Activated gamma-delta T cell treated with anti-CD3 and anti-CD28 coated beads, Interleukin-2, amount 50 U/mL, for 16 hours (primary cell): Measurements from ENCODE around the gene NTM.

Experiments used
- DNase-seq: peaks from one replicate; pipeline ENCODE4 v3.0.0-alpha.2; 2020; ENCODE audit warnings: low read depth

Gene NTM

DNA sequence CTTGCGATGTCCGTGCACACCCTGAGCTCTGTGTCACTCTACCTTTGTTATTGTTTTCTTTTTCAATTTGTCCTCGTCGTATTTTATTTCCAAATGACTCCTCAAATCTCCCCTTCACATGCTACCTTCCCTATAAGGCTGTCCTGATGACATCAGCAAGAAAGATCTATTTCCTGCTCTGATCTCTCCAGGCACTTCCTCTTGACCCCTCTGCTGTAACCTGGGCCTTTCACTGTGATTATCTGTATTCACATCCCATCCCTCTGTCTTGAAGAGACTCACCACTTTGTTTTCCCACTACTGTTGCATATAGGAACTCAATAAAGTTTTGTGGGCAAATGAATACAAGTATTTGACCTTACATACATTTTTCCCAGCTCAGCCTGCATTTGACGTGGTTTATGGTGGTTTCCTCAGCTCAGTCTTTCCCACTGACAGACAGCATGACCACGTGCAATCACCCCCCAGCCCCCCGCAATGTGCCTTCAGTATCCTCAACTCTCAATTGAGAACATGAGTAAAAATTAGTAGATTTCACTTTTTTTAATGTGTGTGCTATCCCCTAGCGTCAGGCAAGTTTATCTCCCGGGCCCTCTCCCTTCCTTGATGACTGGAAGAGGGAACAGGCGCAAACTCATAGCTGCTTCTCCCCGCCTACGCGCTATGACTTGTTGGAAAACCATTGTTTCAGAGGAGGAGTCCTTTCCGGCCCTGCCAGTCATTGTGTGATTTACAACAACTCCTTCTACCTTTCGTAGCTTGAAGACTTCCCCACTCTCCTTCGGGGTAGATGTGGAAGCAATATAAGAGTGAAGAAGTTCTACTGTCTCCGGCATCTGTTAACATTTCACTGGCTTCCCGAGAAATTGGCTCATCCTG is 498.5 kb downstream of the NTM start:
- DNase-seq = no peak

- DNase-seq = no peak
Observed at GRCh38 chr11:131870305-131870704, 499.9 kb downstream of the NTM start.

DNA sequence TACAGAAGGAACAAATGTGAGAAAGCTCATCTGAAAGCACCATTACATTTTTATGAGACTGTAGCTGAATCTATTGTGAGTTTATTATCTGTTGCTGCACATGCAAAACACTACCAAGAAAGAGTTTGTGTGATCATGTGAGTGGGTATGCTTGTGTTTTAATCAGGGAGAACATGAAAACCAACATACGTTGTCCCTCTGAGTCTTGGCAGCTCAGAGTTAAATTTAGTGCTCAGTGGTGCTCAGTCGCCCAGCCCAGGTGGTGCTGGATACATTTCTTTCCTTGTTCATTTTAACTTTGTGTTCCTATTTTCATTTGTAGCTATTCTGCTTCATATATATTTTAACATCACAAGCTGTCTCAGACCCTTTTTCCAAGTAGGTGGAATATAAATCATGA is 500.6 kb downstream of the NTM start:
- DNase-seq = no peak

DNA sequence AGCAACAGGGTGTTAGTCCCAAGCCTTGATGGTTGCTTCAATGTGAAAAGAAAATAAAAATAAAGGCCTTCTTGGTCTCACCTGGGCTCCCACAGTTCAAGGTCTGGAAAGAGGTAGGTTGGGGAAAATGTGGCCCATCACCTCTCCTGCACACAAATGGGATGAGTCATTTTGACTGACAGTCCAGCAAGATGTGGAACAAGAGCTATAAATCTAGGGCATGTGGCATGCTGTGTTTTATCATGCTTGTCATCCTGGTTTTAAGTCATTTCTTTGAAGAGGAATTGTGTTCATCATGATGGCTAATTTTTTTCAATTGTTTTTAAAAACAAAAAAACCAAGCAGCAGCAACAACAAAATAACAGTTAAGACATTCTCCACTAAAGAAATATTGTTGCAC is 503.7 kb downstream of the NTM start:
- DNase-seq = no peak

DNA sequence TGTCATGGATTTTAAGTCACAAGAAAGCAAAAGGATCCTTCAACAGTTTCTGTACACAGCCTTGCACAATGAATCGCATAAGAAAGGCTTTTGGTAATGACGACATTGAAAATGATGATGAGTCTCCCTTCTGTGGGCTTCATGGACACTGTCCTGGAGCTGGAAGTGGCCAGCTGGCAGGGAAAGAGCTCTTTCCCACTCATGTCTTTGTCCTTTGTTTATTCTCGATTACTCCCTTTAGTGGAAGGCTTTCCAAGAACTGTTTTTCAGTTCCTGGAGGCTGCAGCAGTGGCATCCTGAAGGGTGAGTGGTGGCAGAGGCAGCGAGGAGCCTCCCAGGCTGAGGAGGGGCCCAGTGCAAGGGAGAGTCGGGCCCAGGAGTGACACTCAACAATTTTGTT is 505.2 kb downstream of the NTM start:
- no peak for DNase-seq

DNA sequence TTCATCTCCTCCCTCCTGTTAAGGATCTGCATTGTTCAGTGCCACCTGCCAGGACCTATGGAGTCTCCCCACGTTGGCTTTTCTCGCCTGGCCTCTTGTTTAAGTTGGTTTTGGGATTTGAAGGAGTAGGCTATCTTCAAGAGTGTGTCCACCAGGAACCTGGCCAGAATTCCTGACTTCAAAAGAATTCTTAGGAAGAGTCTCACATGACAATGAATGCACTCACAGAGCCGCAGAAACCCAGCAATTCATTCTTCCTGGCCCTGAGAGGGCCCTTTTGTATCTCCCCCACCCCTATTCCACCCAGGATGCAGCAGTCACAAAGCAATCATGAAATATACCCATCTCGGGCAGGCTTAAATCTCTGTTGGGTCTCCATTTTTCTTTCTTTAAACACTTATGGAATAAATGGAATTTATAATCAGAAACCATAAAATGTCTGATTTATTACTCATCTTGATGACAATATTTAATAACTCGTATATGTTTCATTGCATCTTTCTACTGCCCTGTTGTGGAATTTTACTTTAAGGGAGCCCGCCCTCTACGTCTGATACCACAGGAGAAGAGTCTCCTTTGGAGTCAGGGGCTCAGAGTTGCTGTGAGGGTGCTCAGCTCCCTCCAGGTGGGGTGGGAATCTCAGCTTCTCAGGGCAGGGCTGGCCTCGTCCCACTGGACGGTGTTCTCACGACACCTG is 507.0 kb downstream of the NTM start:
- no peak for DNase-seq

DNA sequence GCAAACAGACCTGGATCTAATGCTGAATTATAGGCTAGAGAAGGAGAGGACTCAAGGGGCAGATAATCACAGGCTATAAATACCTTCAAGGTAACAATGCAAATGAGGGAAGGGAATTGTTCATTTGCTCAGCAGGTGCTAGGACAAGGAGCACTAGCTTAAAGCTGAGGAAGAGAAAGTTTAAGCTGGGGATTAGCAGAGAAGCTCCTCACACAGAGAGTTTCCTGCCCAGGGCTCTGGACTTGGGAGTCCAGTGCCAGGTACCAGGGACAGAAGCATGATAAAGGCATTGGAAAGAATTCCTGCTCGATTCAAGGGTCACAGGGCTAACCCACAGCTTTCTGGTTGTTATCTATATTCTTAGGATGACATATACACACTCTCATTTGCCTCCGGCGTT is 509.9 kb downstream of the NTM start:
- DNase-seq = no peak

- DNase-seq = no peak
Observed at GRCh38 chr11:131880976-131881375, 510.6 kb downstream of the NTM start.

GRCh38 chr11:131883332-131883731 is 512.9 kb downstream of the NTM start:
- DNase-seq = no peak

- no peak for DNase-seq
Observed at GRCh38 chr11:131884461-131885073, 514.2 kb downstream of the NTM start.

GRCh38 chr11:131885431-131885830 is 515.0 kb downstream of the NTM start:
- DNase-seq = no peak

DNA sequence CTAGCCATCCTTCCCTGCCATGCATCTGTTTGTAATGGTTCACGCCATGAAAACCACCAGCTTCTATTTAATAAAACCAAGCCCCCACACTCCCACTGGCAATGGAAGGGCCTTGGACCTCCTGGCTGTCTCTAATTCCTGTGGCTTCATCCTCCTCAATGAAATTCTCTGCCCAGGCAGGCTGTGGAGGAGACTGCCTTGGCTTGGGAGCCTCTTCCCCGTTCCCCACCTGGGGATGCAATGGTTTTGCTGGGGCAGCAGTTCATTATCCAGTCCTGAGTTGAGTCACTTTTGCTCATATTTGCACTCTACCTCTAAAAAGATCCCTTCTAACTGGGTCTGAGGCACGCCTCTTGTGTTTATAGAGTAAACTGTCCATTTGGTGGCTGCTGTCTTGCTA is 515.8 kb downstream of the NTM start:
- no peak for DNase-seq

- DNase-seq = no peak
Observed at GRCh38 chr11:131888230-131888855, 517.9 kb downstream of the NTM start.

DNA sequence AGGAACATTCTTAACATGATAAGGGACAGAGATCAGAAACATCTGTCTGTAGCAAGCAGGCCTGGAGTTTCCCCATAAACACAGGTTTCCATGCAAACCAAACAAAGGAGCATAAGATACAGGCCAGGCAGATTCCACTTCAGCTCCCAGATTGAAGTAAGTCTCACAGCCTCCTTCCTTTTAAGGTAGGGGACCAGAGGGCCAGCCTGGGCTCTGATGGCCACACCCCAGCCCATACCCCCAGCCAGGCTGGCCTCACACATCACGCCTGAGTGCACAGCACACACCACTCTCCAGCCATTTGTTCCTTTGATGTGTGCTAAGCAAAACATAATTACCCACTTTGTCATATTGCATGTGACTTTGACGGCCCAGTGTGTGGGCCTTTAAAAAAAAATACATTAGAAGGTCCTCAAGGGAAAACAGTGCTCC is 518.7 kb downstream of the NTM start:
- no peak for DNase-seq

- no peak for DNase-seq
Observed at GRCh38 chr11:131889760-131890581, 519.6 kb downstream of the NTM start.

DNA sequence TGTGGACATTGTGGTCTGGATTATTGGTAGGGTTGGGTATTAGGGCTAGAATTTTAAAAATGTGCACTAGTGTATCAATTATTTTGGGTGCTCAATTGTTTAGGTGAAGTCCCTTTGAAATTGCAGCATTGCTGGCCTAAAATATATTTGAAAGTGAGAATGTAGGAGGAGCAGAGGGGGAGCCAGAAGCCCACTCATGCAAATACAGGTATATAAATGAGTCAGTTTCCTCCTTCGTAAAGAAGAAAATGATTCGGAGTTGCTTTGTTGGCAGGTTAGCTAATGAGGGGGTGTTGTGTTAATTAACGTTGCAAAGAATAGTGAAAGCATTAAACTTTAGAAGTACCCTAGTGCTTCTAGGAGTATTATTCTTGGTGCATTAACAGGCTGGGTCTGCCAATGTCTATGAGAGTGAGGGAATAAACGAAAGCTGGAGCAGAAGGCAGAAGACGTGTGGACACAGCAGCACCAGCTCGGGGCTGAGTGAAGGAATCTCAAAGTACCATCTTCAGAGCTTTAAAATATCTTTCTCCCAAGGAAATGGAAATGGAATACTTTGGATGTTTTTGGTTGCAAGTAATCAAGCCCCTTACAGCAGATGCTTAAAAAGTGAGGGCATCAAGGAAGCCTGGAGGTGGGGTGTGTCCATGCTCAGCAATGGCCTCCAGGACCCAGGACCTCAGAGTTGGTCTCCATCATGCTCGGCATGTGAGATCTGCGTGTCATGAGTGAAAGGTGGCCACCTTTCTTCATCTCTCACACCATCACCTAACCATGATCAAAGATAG is 522.9 kb downstream of the NTM start:
- no peak for DNase-seq

GRCh38 chr11:131893988-131894387 is 523.6 kb downstream of the NTM start:
- DNase-seq = no peak

GRCh38 chr11:131894615-131895544 is 524.5 kb downstream of the NTM start:
- no peak for DNase-seq

GRCh38 chr11:131895865-131896264 is 525.5 kb downstream of the NTM start:
- DNase-seq = no peak
